OCI-LY7 (cell line): ENCODE results near the gene PCDH9.

ENCODE experiments used
- EZH2phosphoT487 ChIP-seq: fragments of 200-600 bp; sonication (generic); IDR thresholded peaks from 2 replicates; pipeline ENCODE4 v1.6.1; 2018; ENCODE audit warnings: low read depth, borderline replicate concordance, mild to moderate bottlenecking, mixed run types, antibody characterized with exemption, low read length, moderate library complexity, mixed read lengths
- TF ChIP-seq, protein P1 (sequence below): fragments of 200-600 bp; sonication (generic); conservative IDR thresholded peaks from 2 replicates; pipeline ENCODE4 v1.5.1; 2014; ENCODE audit warnings: mild to moderate bottlenecking, antibody characterized with exemption, low read length, moderate library complexity, mixed read lengths

- TF ChIP-seq, protein P1, sequence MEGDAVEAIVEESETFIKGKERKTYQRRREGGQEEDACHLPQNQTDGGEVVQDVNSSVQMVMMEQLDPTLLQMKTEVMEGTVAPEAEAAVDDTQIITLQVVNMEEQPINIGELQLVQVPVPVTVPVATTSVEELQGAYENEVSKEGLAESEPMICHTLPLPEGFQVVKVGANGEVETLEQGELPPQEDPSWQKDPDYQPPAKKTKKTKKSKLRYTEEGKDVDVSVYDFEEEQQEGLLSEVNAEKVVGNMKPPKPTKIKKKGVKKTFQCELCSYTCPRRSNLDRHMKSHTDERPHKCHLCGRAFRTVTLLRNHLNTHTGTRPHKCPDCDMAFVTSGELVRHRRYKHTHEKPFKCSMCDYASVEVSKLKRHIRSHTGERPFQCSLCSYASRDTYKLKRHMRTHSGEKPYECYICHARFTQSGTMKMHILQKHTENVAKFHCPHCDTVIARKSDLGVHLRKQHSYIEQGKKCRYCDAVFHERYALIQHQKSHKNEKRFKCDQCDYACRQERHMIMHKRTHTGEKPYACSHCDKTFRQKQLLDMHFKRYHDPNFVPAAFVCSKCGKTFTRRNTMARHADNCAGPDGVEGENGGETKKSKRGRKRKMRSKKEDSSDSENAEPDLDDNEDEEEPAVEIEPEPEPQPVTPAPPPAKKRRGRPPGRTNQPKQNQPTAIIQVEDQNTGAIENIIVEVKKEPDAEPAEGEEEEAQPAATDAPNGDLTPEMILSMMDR: no peak
- TF ChIP-seq EZH2phosphoT487: no peak
Observed at GRCh38 chr13:66264971-66265370, 965.2 kb downstream of the PCDH9 start.
